Measurements from ENCODE around the gene ASCL1.

DNA sequence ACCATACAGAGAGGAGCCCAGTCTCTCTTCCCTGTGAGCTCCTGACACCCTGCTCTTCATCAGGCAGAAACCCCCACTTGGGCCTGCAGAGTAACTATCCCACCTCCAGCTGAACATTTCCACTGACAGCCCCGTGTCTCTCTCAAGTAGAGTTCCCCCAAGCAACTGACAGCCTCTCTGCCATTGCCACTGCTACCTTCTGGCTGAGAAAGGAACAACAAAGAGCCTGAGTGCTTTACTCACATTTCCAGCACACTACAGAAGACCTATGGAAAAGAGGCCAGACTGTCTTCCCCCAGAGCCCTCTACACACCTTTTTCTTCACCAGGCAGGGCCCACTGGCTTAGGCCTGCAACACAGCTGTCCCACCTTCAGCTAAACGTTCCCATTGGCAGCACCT, 18.4 kb upstream of the ASCL1 start:
- TF ChIP-seq, protein P1, sequence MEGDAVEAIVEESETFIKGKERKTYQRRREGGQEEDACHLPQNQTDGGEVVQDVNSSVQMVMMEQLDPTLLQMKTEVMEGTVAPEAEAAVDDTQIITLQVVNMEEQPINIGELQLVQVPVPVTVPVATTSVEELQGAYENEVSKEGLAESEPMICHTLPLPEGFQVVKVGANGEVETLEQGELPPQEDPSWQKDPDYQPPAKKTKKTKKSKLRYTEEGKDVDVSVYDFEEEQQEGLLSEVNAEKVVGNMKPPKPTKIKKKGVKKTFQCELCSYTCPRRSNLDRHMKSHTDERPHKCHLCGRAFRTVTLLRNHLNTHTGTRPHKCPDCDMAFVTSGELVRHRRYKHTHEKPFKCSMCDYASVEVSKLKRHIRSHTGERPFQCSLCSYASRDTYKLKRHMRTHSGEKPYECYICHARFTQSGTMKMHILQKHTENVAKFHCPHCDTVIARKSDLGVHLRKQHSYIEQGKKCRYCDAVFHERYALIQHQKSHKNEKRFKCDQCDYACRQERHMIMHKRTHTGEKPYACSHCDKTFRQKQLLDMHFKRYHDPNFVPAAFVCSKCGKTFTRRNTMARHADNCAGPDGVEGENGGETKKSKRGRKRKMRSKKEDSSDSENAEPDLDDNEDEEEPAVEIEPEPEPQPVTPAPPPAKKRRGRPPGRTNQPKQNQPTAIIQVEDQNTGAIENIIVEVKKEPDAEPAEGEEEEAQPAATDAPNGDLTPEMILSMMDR (IDR thresholded peaks at IDR 0.05): no peak
- no peak for TF ChIP-seq POLR2A (IDR thresholded peaks at IDR 0.05)
- no peak for TF ChIP-seq POLR2AphosphoS5 (IDR thresholded peaks at IDR 0.05)

All from gastroesophageal sphincter (tissue), 3 donors.